ENCODE data around the gene EXOSC6.
"Not testable (repeated sequence)": the region's sequence is repeated elsewhere in the genome, so short reads cannot be mapped to it uniquely, and the experiment has no call there.

EXOSC6 gene

DNA sequence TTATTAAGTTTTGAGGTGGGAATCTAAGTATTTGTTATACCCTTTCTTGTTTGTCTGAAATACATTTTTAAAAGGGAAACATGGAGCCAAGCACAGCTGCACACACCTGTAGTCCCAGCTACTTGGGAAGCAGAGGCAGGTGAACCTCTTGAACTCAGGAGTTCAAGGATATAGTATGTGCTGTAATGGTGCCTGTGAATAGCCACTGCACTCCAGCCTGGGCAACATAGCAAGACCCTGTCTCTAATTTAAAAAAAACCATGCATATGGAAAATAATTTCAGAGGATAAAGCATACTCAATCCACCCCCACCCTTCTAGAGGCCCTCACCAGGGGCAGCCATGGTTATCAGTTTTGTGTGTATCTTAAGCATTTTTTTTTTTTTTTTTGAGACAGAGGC lies 43.9 kb upstream of the EXOSC6 start:
- Histone ChIP-seq H2BK120ac (ENCODE audit: low read depth, low read length) (no peak overlapping the region), H2AFZ (ENCODE audit: low read length) (no peak overlapping the region), H3K4me3 (ENCODE audit: low read length in 2 of 2) (no peak overlapping the region), H3K18ac (ENCODE audit: low read length) (no peak overlapping the region), H3K4me2 (ENCODE audit: insufficient read depth, low read length, poor library complexity, severe bottlenecking) (no peak overlapping the region), H3K9ac (ENCODE audit: low read depth, low read length, poor library complexity) (no peak overlapping the region), H3K4ac (ENCODE audit: low read length) (no peak overlapping the region), H2AK5ac (ENCODE audit: low read depth, low read length) (no peak overlapping the region), H4K91ac (ENCODE audit: low read depth, low read length, poor library complexity) (no peak overlapping the region), H3K9me3 (replicated peaks in 1 of 2; ENCODE audit: control insufficient read depth in 2 of 2, insufficient read depth in 1 of 2, low read depth in 1 of 2, low read length in 2 of 2) (peaks cover 0 to 10% of the 10 kb centered on the region in 2 donors), H3K27me3 (ENCODE audit: control insufficient read depth in 3 of 3, insufficient read depth in 3 of 3, low read depth in 1 of 3, low read length in 3 of 3) (no peaks in the 10 kb centered on the region), H3K27ac (replicated peaks; ENCODE audit: low read length) (no peak overlapping the region), H3K4me1 (ENCODE audit: control insufficient read depth in 2 of 2, insufficient read depth in 1 of 2, low read depth in 1 of 2, low read length in 2 of 2) (peaks cover 1 to 3% of the 10 kb centered on the region in 2 donors), H3K23ac (ENCODE audit: low read depth, low read length, poor library complexity) (no peak overlapping the region), H2BK15ac (ENCODE audit: low read length) (no peak overlapping the region), H4K8ac (ENCODE audit: low read depth, low read length) (no peak overlapping the region), H2BK5ac (ENCODE audit: low read length) (no peak overlapping the region), H3K79me1 (ENCODE audit: low read depth, low read length) (peaks cover 2% of the 10 kb centered on the region), H3K14ac (ENCODE audit: low read length) (no peak overlapping the region), H3K36me3 (replicated peaks in 1 of 2; ENCODE audit: control insufficient read depth in 2 of 2, insufficient read depth in 2 of 2, low read length in 2 of 2) (peaks cover 0 to under 1% of the 10 kb centered on the region in 2 donors), H2BK12ac (ENCODE audit: low read length) (no peak overlapping the region)
- DNase-seq (ENCODE audit: low spot score), result no peak

- H2BK120ac ChIP-seq (ENCODE audit: low read depth, low read length), result no peak overlapping the region
- no peak overlapping the region for H2BK15ac ChIP-seq (ENCODE audit: low read length)
- H4K8ac ChIP-seq (ENCODE audit: low read depth, low read length), result no peak overlapping the region
- no peak overlapping the region for H3K27ac ChIP-seq (replicated peaks; ENCODE audit: low read length)
- H3K36me3 ChIP-seq (replicated peaks in 1 of 2; ENCODE audit: control insufficient read depth in 2 of 2, insufficient read depth in 2 of 2, low read length in 2 of 2), result no peaks in the 10 kb centered on the region
- no peak overlapping the region for H3K4ac ChIP-seq (ENCODE audit: low read length)
- H2BK12ac ChIP-seq (ENCODE audit: low read length), result no peak overlapping the region
- no CpG with 5 or more reads among the region's 28 CpGs for WGBS, 2 donors (ENCODE audit: extremely low coverage in 2 of 2, insufficient read length in 2 of 2, insufficient replicate concordance in 1 of 2)
- no peak overlapping the region for H3K23ac ChIP-seq (ENCODE audit: low read depth, low read length, poor library complexity)
- H2AK5ac ChIP-seq (ENCODE audit: low read depth, low read length), result no peak overlapping the region
- no peaks in the 10 kb centered on the region for H3K27me3 ChIP-seq (ENCODE audit: control insufficient read depth in 3 of 3, insufficient read depth in 3 of 3, low read depth in 1 of 3, low read length in 3 of 3)
- no peak overlapping the region for H3K9ac ChIP-seq (ENCODE audit: low read depth, low read length, poor library complexity)
- no peak for DNase-seq (ENCODE audit: low spot score)
- H3K9me3 ChIP-seq (replicated peaks in 1 of 2; ENCODE audit: control insufficient read depth in 2 of 2, insufficient read depth in 1 of 2, low read depth in 1 of 2, low read length in 2 of 2), result peaks cover 0 to 6% of the 10 kb centered on the region in 2 donors
- H2BK5ac ChIP-seq (ENCODE audit: low read length), result no peak overlapping the region
- H3K4me3 ChIP-seq (ENCODE audit: low read length in 2 of 2), result no peak overlapping the region
- no peak overlapping the region for H2AFZ ChIP-seq (ENCODE audit: low read length)
- H3K18ac ChIP-seq (ENCODE audit: low read length), result no peak overlapping the region
- no peak overlapping the region for H3K14ac ChIP-seq (ENCODE audit: low read length)
- H4K91ac ChIP-seq (ENCODE audit: low read depth, low read length, poor library complexity), result no peak overlapping the region
- H3K4me1 ChIP-seq (ENCODE audit: control insufficient read depth in 2 of 2, insufficient read depth in 1 of 2, low read depth in 1 of 2, low read length in 2 of 2), result peaks cover 0 to 3% of the 10 kb centered on the region in 2 donors
- H3K4me2 ChIP-seq (ENCODE audit: insufficient read depth, low read length, poor library complexity, severe bottlenecking), result no peak overlapping the region
- peaks cover 2% of the 10 kb centered on the region for H3K79me1 ChIP-seq (ENCODE audit: low read depth, low read length)
Observed at GRCh38 chr16:70294385-70295025, 42.8 kb upstream of the EXOSC6 start.

GRCh38 chr16:70292148-70292547 lies 40.4 kb upstream of the EXOSC6 start:
- H3K14ac ChIP-seq (ENCODE audit: low read length); H4K8ac ChIP-seq (ENCODE audit: low read depth, low read length); H3K18ac ChIP-seq (ENCODE audit: low read length); H2AK5ac ChIP-seq (ENCODE audit: low read depth, low read length); H2AFZ ChIP-seq (ENCODE audit: low read length); H3K27me3 ChIP-seq (ENCODE audit: control insufficient read depth in 3 of 3, insufficient read depth in 3 of 3, low read depth in 1 of 3, low read length in 3 of 3); H2BK120ac ChIP-seq (ENCODE audit: low read depth, low read length); H2BK15ac ChIP-seq (ENCODE audit: low read length); H3K79me1 ChIP-seq (ENCODE audit: low read depth, low read length); H3K27ac ChIP-seq (replicated peaks; ENCODE audit: low read length); H2BK12ac ChIP-seq (ENCODE audit: low read length); H3K4me3 ChIP-seq (ENCODE audit: low read length in 2 of 2); DNase-seq (ENCODE audit: low spot score); H2BK5ac ChIP-seq (ENCODE audit: low read length); H3K4me1 ChIP-seq (ENCODE audit: control insufficient read depth in 2 of 2, insufficient read depth in 1 of 2, low read depth in 1 of 2, low read length in 2 of 2); H3K9ac ChIP-seq (ENCODE audit: low read depth, low read length, poor library complexity); H3K23ac ChIP-seq (ENCODE audit: low read depth, low read length, poor library complexity); H3K9me3 ChIP-seq (replicated peaks in 1 of 2; ENCODE audit: control insufficient read depth in 2 of 2, insufficient read depth in 1 of 2, low read depth in 1 of 2, low read length in 2 of 2); H3K36me3 ChIP-seq (replicated peaks in 1 of 2; ENCODE audit: control insufficient read depth in 2 of 2, insufficient read depth in 2 of 2, low read length in 2 of 2); H3K4me2 ChIP-seq (ENCODE audit: insufficient read depth, low read length, poor library complexity, severe bottlenecking); H4K91ac ChIP-seq (ENCODE audit: low read depth, low read length, poor library complexity); H3K4ac ChIP-seq (ENCODE audit: low read length): not testable (repeated sequence)
- WGBS, 2 donors (ENCODE audit: extremely low coverage in 2 of 2, insufficient read length in 2 of 2, insufficient replicate concordance in 1 of 2), result no CpG with 5 or more reads among the region's 11 CpGs

DNA sequence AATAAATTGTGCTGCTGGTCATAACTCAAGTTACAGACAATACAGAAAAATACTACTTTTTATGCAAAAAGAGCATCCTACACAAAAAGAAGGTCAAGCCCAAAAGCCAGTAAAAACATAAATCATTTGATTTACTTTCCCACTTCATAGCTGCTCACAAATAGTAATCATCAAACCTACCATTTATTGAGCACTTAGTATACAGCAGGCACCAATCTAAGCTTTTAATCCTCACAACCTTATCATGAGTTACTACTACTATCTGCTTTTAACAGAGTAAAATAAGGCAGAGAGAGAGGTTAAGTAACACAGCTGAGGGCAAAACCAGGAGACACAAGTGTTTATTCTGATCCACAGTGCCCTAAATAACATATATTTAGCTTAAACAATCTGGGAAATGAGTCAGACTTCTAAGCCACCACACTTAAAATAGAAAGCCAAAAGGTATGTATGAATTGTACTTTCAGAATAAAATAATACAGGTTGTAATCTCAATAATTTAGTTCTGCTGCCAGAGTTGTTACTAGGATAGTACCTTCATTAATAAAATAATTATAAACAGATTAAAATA lies 39.3 kb upstream of the EXOSC6 start:
- Histone ChIP-seq H3K27ac (replicated peaks; ENCODE audit: low read length) (no peak overlapping the region), H3K14ac (ENCODE audit: low read length) (no peak overlapping the region), H3K9ac (ENCODE audit: low read depth, low read length, poor library complexity) (no peak overlapping the region), H2BK5ac (ENCODE audit: low read length) (no peak overlapping the region), H2AK5ac (ENCODE audit: low read depth, low read length) (no peak overlapping the region), H3K4ac (ENCODE audit: low read length) (no peak overlapping the region), H3K4me1 (ENCODE audit: control insufficient read depth in 2 of 2, insufficient read depth in 1 of 2, low read depth in 1 of 2, low read length in 2 of 2) (peaks cover 1 to 4% of the 10 kb centered on the region in 2 donors), H3K36me3 (replicated peaks in 1 of 2; ENCODE audit: control insufficient read depth in 2 of 2, insufficient read depth in 2 of 2, low read length in 2 of 2) (peaks cover 0 to 9% of the 10 kb centered on the region in 2 donors), H3K18ac (ENCODE audit: low read length) (no peak overlapping the region), H4K91ac (ENCODE audit: low read depth, low read length, poor library complexity) (no peak overlapping the region), H3K9me3 (replicated peaks in 1 of 2; ENCODE audit: control insufficient read depth in 2 of 2, insufficient read depth in 1 of 2, low read depth in 1 of 2, low read length in 2 of 2) (peaks cover 2 to 6% of the 10 kb centered on the region in 2 donors), H2BK15ac (ENCODE audit: low read length) (no peak overlapping the region), H4K8ac (ENCODE audit: low read depth, low read length) (no peak overlapping the region), H3K23ac (ENCODE audit: low read depth, low read length, poor library complexity) (no peak overlapping the region), H2BK120ac (ENCODE audit: low read depth, low read length) (no peak overlapping the region), H3K4me3 (ENCODE audit: low read length in 2 of 2) (no peak overlapping the region), H3K27me3 (ENCODE audit: control insufficient read depth in 3 of 3, insufficient read depth in 3 of 3, low read depth in 1 of 3, low read length in 3 of 3) (no peaks in the 10 kb centered on the region), H2BK12ac (ENCODE audit: low read length) (no peak overlapping the region), H2AFZ (ENCODE audit: low read length) (no peak overlapping the region), H3K4me2 (ENCODE audit: insufficient read depth, low read length, poor library complexity, severe bottlenecking) (no peak overlapping the region), H3K79me1 (ENCODE audit: low read depth, low read length) (peaks cover 4% of the 10 kb centered on the region)
- no peak for DNase-seq (ENCODE audit: low spot score)

Measured in neuronal stem cell (in vitro differentiated cells).